GDM1 (cell line): ENCODE results near the gene SMG6.

Source experiments
- DNase-seq: peaks from one replicate; lab custom pipeline; 2025; lab: John Stamatoyannopoulos, UW

The SMG6 gene

DNA sequence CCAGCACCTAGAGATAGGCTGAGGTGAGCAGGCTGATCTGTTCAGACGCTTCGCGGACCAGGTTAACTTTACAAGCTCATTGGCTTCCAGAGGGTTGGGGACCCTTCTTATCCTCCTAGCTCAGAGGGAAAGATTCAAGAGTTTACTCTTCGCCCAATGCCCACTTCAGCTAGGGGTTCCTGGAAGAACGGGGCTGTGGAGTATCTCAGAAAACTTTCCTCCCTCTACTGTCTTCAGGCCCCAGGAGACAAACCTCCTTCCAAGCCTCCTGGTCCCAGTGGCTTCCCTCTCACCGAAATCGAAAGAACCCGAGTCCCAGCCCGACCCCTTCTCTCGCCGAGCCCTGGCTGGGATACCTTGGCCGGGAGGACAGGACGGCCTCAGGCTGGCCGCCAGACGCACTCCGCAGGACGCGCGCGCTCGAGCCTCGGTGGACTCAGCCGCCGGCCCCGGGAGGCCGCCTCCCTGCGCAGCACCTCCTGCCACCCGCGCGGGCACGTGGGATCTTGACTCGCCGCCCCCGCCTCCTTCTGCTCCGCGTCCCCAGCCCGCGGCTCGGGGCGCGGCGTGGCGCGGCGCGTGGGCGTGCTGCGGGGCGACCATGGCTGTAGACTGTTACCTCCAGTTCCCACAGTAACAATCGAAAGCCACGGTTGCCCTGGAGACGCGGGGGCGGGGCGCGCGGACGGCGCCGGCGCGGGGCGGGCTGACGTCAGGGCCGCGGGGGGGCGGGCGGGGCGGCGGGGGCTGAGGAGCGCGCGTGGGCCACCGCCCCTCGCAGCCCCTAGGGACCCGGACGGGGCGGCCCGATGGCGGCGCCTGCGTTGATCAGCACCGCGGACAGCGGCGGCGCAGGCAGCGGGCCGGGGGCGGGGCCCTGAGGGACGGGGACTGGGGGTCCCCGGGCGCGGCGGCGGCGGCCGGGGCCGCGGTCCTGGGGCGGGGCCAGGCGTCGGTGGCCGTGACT is 254.0 kb downstream of the SMG6 start:
- peak; percentile 72 for DNase-seq

DNA sequence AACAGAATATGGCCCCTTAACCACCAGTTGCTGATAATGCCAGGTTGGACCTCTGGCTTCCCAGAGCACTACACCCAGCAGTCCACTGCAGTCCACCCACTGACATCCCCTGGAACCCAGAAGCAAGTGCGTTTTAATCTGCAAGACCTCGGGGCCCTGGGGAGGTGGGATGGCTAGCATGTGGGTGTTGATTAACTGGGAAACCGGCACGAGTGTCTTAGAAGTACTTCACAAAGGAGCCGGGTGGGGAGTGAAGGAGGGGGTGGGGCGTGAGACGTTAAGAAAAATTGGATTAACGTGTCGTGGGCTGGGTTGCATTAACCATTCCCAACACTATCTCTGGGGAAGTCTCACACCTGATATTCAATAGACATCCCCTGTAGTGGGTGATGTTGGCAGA is 254.8 kb downstream of the SMG6 start:
- DNase-seq: no peak

DNA sequence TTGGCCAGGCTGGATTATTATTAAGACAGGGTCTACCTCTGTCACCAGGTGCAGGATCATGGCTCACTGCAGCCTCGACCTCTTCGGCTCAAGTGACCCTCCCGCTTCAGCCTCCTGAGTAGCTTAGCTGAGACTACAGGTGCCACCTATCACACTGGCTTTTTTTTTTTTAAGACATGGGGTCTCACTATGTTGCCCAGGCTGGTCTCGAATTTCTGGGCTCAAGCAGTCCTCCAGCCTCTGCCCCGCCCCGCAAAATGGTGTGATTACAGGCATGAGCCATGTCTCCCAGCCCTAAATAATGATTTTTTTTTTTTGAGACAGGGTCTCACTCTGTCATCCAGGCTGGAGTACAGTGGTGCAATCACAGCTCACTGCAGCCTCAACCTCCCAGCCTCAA is 256.0 kb downstream of the SMG6 start:
- DNase-seq: no peak

DNA sequence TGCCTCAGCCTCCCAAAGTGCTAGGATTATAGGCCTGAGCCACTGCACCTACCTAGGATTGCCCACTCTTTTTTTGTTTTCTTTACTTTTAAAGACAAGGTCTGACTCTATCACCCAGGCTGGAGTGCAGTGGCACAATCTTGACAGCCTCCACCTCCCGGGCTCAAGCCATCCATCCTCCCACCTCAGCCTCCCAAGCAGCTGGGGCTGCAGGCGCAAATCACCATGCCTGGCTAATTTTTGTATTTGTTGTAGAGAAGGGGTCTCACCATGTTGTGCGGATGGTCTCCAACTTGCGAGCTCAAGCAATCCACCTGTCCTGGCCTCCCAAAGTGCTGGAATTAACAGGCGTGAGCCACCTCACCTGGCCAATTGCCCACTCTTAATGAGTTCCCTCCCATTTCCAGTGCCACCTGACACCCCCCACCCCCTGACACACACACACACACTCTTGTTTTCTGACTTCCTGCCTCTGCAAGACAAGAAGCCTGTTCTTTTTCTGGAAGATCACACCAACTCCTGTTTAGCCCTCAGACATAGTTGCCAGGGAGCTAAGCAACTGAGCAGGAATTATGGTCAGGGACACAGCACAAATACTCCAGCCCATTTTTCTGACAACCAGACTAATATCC is 259.2 kb downstream of the SMG6 start:
- no peak for DNase-seq

GRCh38 chr17:2043785-2044184 is 259.8 kb downstream of the SMG6 start:
- DNase-seq: no peak

GRCh38 chr17:2042933-2043332 is 260.7 kb downstream of the SMG6 start:
- no peak for DNase-seq

GRCh38 chr17:2042390-2042847 is 261.2 kb downstream of the SMG6 start:
- DNase-seq: no peak

- DNase-seq: peak; percentile 89
These were observed 261.8 kb downstream of the SMG6 start, which contains the start of gene OVCA2 for GRCh38 chr17:2041561-2042389. OVCA2 (plus strand) TSS chr17:2042022; CDS start chr17:2042048, 26 bp downstream.

DNA sequence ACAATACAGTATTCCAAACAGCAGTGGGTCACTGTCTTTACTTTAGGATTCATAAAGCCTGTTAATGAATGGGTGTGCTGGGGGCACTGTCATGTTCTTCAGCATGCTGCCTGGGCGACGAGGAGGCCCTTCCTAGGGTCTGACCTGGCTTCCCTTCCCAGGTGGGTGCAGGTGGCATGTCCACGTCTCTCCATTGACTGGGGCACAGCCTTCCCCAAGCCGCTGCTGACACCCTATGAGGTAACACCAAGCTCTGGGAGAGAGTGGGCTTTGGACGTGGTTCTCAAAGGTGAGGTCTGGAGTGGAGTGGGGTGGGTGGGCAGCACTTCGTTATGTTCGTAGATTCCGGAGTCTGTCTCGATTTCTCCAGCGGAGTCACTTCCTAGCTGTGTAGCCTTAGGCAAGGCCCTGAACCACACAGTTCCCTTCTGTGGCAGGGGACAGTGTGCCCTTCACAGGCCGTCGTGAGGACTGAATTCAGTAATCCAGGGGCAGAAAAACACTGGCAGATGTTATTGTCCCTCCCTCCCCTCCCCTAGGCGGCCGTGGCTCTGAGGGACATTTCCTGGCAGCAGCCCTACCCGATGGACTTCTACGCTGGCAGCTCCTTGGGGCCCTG is 262.5 kb downstream of the SMG6 start:
- DNase-seq: no peak

DNA sequence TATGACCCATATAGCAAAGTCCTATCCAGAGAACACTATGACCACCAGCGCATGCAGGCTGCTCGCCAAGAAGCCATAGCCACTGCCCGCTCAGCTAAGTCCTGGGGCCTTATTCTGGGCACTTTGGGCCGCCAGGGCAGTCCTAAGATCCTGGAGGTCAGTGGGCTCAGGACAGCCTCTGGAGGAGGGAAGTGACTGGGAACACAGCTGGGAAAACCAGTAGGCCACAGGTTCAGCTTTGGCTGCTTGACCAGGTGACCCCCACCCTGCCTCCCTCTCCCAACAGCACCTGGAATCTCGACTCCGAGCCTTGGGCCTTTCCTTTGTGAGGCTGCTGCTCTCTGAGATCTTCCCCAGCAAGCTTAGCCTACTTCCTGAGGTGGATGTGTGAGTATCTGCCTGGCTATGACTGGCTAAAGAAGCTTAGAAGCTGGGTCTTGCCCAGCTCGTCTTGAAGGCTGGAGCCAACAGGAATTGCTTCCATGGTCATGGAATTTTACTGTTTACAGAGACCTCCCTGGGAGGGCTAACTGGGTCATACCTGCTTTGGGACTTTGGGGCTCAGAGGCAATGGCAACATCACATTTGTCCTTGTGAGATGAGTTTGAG is 263.3 kb downstream of the SMG6 start:
- no peak for DNase-seq

GRCh38 chr17:2037155-2037554 is 266.4 kb downstream of the SMG6 start:
- no peak for DNase-seq

DNA sequence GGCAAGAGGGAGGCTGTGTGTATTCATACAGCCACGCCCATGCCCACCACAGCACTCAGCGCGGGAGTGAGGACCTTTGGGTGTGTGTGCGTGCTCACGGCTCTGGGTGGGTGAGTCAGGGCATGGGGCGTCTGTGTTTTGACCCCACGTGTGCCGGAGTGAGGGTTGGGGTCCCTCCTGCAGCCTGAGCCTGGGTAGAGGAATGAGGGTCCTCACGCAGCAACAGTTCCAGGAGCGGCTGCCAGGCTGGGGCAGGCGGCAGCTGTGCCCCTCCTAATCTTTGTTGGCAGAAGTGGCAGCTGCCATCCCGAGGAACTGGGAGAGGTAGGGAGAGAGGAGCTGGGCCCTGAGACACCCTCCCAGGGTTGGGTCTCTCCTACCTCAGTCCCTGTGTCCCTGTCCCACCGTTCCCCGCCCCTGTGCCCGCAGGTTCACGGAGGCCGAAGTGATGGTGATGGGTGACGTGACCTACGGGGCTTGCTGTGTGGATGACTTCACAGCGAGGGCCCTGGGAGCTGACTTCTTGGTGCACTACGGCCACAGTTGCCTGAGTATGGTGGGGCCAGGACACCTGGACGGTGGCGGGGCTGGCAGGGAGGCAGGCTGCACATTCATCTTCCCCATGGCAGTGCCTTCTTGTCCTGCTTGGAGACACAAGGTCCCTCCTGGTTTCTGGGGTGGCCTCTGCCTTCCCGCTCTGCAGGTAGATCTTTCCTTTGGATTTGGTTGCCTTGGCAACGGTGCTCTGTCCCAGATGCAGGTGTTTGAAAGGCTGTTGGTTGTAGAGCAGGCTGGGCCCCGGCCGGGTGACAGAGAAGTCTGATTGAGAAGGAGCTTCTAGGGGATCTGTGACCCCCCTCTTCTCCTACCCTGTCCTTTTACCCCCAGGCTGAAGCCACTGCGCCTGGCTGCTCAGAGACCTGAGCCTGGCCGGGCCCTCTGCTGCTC is 267.8 kb downstream of the SMG6 start:
- DNase-seq: no peak

DNA sequence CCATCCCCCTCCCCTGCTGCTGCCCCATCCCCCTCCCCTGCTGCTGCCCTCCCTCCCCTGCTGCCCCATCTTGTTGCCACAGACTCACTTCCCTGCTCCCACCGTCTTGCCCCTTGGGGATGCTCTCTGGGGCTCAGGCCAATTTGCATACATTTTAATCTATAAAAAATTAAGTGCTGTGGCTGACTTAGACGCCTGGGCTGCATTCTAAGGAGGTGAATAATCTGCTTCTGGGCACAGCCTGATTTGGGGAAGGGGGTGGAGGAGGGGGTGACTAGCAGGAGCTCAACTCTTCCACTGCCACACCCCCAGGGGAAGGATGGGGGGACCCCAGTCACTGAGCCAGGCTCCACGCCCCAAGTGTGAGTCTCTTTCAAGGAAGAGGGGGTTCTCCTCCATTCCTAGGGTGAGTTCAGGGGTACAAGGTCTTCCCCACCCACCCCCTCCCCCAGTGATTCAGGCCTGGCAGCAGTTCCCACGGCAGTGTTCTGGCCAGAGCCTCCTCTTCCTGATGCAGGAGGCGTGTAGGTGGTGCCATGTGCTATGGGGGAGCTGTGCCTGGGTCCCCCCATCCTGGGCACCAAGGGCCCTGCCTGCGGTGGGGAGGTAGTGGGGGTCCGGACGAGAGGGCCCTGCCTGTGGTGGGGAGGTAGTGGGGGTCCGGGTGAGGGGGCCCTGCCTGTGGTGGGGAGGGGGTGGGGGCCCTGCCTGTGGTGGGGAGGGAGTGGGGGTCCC is 268.6 kb downstream of the SMG6 start:
- DNase-seq: no peak

GRCh38 chr17:2034157-2034556 is 269.4 kb downstream of the SMG6 start:
- no peak for DNase-seq

- no peak for DNase-seq
These were observed 270.4 kb downstream of the SMG6 start for GRCh38 chr17:2033153-2033552.

- DNase-seq: no peak
These were observed 272.8 kb downstream of the SMG6 start for GRCh38 chr17:2030779-2031163.

GRCh38 chr17:2029911-2030778 is 273.4 kb downstream of the SMG6 start, which contains the start of gene DPH1:
DPH1 (plus strand) TSS chr17:2030153; CDS start chr17:2030170, 17 bp downstream.
- DNase-seq: peak; percentile 78

- no peak for DNase-seq
These were observed 274.8 kb downstream of the SMG6 start for GRCh38 chr17:2028737-2029136.
